AG09319 (cell line): ENCODE measurements around the gene CGNL1.

Source experiments
- DNase-seq: peaks from one replicate; pipeline ENCODE4 v3.0.0-alpha.2; 2010; ENCODE audit warnings: low read depth; ENCODE audit errors: extremely low read depth
- TF ChIP-seq, protein P1 (sequence below): IDR thresholded peaks from 2 replicates; pipeline ENCODE4 v1.5.1; 2011; ENCODE audit warnings: low read depth, mild to moderate bottlenecking, inconsistent platforms, low read length, moderate library complexity

CGNL1 gene

DNA sequence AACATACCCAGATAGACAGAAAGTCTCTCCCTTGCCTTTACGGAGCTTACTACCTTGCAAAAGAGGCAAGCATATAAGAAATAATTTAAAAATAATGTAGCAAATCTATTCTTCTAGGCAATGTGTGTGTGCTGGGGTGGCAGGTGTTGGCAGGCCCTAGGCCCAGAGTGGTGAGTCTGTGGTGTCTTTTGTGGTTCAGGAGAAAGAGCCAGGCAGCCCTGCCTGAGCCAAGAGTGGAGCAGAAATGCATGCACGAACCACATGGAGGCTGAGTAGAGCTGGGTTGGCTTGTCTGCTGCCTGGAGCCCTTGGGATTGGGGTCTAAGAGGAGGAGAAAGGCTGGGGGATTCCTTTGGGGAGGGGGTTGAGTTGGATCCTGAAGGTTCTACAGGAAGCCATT lies 145.2 kb downstream of the CGNL1 start:
- DNase-seq: no peak
- TF ChIP-seq, protein P1, sequence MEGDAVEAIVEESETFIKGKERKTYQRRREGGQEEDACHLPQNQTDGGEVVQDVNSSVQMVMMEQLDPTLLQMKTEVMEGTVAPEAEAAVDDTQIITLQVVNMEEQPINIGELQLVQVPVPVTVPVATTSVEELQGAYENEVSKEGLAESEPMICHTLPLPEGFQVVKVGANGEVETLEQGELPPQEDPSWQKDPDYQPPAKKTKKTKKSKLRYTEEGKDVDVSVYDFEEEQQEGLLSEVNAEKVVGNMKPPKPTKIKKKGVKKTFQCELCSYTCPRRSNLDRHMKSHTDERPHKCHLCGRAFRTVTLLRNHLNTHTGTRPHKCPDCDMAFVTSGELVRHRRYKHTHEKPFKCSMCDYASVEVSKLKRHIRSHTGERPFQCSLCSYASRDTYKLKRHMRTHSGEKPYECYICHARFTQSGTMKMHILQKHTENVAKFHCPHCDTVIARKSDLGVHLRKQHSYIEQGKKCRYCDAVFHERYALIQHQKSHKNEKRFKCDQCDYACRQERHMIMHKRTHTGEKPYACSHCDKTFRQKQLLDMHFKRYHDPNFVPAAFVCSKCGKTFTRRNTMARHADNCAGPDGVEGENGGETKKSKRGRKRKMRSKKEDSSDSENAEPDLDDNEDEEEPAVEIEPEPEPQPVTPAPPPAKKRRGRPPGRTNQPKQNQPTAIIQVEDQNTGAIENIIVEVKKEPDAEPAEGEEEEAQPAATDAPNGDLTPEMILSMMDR: no peak

DNA sequence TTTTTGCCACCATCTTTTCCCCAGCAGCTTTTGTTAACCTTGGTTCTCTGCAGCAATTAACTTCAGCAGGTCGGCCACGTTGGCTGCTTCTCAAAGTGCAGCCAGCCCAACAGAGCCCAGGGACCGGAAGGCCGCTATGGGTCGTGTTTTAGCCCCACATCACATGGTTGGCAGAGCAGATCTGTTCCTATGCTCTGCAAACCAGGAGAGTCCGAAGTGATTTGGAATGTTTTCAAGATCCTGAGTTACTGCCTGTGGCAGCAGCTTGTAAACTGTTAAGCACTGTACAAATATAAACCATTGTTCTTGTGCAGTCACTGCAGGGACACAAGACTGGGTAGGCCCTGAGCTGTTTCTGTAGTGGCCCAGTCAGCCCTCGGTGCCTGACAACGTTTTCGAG lies 145.8 kb downstream of the CGNL1 start:
- TF ChIP-seq, protein P1: no peak
- no peak for DNase-seq

DNA sequence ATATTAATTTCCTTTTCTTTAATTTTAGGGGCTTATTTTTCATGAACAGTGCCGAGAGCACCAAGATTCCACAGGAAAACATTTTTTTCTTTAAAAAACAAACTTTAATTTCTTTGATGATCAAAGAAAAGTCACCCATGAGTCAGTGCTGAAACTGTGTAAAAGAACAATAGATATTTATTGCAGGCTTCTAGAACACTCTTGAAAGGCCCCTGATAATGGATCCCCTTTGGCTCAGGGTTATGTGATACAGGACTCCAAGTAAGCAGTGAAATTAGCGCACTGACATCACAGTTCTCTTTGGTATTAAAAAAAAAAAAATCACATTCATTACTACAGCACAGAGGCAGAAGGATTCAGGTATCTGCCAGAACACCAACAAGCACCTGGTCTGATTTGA lies 149.3 kb downstream of the CGNL1 start:
- TF ChIP-seq, protein P1: no peak
- no peak for DNase-seq

DNA sequence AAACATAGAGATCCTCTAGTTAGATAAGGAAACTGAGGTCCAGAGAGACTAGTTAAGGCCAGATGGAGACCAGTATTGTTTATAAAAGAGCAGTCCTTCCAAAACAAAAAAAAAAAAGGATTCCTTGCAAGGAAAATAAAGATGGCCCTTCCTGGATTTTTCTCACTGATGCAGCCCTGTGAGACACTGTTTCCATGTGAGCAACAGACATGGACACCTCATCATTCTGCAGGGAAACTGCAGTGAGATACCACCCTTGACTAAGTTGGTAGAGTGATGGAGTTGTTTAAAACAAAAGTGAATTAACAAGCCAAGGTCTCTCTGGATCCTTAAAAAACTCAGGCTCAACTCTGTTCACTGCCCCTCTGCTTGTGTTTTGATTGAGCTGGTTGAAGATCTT lies 149.8 kb downstream of the CGNL1 start:
- DNase-seq: no peak
- TF ChIP-seq, protein P1: no peak

DNA sequence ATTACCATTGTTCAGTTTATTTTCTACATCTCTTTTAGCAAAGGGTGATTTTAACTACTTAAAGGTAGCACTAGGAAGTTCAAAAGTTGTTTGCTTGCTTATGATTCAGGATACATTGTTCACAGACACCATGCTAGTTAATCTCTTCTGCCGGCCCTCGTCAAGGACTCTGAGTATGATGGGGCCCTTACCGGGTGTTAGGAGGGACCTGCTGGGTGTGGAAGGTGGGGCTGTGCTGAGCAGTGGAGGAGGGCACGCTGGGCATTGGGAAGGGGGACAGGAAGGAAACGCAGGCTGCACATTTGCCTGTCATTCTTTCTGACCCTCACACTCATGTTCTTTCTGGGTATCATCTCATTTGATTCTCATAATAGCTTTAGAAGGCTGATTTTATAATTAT lies 150.3 kb downstream of the CGNL1 start:
- DNase-seq: no peak
- TF ChIP-seq, protein P1: no peak

DNA sequence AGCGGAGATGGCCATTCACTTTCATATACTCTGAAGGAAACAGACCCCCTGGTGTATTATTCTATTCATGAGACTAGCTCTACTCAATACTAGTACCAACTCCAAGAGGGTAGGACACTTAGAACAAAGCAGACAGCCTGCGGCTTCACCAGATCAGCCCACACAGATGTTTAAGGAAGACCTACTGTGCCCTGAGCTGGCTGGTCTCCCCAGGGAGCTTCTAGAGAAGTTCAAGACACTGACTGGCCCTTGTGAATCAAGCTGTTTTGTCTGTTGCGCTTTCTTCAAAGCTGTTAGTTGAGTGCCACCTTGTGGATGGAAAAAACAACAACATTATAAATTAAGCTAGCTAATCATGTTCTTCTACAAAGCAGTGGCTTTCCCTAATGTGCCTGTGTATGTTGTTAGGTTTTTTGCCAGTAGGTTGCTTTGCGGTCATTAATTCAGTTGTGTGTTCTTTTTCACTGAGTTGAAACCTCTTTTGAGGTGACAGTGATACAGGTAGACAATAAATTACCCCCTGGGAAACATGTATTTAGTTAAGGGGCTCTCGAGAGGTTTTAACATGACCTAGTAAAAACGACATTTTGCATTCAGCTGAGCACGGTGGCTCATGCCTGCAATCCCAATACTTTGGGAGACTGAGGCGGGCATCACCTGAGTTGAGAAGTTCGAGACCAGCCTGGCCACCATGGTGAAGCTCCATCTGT lies 151.2 kb downstream of the CGNL1 start:
- DNase-seq: peak; percentile 67
- TF ChIP-seq, protein P1: peak; percentile 45

DNA sequence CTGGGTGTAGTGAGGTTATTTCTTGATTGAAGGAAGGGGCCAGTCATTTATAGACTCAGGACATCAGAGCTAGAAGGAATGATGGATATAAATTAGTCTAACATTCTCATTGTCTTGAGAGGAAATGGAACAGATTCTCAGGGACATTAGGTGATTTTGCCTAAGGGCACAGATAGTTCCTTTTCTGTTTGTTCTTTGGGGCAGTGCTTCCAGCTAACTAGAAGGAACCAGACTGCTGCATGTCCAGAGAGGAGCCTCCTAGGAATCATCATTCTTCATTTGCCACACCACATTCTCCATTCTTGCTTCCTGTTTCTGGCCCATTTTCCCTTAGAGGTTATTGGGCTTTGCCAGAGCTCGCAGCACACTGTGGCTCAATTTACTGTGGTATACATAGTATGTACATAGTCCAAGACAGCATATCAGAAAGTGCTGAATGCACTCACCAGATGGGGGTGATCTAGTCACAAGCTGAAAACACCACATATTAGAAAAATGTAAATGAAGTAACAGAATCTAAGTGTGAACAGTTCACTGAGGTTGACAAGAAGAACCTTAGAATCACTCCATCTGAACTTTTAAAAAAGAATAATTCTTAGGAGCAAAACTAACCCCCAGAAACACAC lies 152.7 kb downstream of the CGNL1 start:
- TF ChIP-seq, protein P1: no peak; the same call in none of the 2 replicates
- no peak for DNase-seq
